Fibroblast of skin of left quadriceps (primary cell): ENCODE data around the gene APAF1.
A peak's percentile ranks its signal among the peaks of the same experiment; 100 is the strongest.

Source experiments
- DNase-seq, 2 experiments: peaks; one replicate each; pipeline ENCODE4 v3.0.0-alpha.2; 2013; ENCODE audit warnings: low read depth in 2 of 2

The APAF1 gene

DNA sequence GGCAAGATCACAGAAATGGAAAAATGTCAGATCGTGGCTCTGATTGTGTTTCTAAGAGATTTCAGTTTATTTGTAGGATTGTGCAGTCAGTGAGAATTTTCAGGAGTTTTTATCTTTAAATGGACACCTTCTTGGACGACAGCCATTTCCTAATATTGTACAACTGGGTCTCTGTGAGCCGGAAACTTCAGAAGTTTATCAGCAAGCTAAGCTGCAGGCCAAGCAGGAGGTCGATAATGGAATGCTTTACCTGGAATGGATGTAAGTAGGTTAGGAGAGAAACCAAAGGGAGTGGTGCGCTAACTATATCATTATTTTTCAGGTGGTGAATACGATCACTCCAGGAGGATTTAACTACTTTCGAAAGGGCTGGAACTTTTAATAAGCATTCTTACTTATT lies 26.4 kb downstream of the APAF1 start:
- no peak for DNase-seq

DNA sequence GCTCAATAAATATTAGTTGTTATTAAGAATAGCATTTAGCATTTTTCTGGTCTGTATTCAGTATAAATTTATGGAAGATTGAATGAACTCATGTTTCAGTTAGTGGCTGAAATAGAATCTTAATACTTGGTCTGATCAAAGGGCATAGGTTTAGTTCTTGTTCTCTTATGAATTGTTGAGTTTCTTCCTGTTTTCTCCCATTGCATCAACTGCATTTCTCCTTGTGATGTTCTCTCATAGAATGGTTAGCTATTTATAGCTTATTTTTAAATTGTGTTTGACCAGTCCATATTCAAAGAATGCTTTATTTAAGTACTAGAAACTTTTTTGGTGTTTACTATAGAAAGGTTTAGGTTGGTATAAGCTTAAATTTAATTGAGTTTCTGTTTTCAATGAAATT lies 29.8 kb downstream of the APAF1 start:
- DNase-seq = no peak

DNA sequence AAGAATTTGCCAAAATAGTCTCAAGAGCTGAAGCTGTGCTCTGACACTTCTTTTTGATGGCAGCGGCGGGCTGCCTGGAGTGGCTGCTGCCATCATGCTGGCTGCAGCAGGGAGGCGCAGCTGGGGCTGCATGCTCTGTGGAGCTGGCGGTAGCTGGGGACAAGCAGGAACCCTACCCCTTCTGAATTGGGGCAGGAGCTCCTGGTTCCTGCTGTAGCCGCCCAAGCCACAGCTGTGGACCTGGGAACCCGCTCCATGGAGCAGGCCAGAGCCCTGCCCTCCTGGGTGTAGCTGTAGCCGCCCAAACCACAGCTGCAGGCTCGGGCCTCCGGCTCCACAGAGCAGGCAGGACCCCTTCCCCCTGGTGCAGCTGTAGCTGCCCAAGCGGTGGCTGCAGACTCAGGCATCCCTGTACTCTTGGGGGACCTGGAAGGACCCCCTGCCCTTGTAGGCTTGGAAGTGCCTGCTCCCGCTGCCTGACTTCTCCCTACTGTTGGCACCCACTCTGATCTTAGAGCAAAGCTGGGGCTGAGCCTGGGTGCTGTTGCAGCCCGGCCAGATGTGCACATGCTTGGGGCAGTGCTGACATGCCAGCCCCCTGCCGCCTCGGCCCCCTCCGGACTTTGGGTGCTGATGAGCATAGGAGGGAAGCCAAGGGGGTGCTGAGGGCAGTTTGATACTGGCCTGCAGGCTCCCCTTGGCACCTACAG lies 33.3 kb downstream of the APAF1 start:
- no peak for DNase-seq

DNA sequence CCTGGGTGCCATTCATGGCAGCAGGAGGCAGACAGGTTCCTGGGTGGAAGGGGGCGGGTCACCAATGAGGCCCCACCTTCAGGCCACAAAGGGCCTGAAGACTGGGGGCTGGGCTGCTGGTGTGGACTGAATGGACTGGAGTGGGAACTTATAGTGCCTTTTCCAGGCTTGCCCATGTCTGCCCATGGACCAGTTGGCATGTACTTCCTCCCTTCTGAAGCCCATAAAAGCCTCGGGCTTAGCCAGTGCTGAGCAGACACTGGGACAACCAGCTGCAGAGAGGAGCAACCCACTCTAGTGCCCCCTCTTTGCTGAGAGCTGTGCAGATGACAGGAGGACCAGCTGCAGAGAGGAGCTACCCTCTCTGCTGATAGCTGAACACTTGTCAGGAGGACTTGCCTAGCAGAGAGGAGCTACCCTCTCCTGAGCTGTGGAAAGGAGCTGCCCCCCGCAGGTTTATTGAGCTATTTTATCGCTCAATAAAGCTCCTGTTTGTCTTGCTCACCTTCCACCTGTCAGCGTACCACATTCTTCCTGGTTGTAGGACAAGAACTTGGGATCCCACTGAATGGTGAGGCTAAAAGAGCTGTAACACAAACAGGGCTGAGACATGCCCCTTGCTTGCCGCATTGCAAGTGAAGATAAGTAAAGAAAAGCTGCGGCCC lies 34.0 kb downstream of the APAF1 start:
- DNase-seq = no peak

DNA sequence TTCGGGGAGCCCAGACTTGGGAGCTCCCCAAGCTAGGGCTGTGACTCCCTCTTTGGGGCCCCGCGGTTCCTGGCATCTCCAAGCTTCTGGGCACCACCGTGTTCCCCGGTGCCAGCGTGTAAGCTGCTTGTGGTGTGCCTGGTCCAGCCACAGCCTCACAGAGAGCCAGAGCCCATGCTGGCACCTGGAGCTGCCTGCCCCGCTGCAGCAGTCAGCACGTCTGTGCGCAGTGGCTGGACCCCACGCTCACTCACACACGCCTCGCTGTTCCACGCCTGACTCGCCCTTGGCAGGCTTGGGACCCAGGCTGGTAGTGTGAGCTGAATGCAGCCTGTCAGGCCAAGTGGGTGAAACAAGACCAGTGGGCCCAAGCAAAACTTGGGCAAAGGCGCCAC lies 34.5 kb downstream of the APAF1 start:
- DNase-seq = no peak

DNA sequence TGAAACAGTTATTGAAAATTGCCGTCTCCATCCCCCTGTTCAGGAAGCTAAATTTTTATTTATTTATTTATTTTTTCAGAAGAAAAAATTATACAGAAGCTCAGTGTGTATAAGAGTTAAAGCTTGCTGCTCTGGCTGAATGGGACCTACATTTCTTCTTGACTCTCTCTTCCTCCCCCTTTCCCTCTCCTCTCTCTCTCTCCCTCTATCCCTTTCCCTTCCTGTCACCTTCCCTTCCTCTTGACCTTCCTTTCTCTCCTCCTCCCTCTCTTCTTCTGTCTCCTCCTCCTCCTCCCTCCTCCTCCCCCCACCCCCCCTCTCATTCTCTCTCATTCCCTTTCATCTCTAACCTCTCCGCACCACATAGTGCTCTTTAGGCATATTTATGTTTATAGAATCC lies 39.1 kb downstream of the APAF1 start:
- DNase-seq = no peak

DNA sequence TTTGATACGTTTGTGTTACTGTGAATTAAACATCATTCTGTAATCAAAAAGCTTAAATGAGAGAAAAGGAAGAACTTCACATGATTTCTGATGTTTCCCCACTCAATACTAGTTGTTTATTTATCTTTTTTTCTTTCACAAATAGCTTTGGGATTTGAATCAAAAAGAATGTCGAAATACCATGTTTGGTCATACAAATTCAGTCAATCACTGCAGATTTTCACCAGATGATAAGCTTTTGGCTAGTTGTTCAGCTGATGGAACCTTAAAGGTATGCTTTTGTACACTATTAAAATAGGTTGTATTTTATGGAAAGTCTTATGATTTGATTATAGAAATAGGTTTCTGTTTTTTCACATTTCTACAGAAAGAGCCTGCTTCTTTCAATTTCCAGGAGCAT lies 41.5 kb downstream of the APAF1 start:
- no peak for DNase-seq

DNA sequence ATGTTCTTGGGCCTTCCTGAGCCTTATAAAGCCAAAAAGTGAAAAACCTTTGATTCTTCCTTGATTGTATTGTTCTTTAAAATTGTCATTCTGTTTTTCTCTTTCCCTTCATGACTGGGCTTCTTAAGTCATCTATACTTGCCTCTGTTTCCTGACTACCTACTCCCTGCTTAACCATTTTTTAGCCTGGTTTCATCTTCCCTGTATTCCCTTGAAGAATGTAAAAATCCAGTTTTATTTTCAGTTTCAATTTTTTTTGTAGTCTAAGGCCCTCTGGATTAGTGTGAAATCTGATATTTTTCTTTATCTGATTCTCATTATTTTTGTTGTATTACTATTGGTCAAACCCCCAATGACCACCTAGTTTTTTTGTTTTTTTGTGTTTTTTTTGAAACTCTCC lies 46.3 kb downstream of the APAF1 start:
- DNase-seq = no peak

DNA sequence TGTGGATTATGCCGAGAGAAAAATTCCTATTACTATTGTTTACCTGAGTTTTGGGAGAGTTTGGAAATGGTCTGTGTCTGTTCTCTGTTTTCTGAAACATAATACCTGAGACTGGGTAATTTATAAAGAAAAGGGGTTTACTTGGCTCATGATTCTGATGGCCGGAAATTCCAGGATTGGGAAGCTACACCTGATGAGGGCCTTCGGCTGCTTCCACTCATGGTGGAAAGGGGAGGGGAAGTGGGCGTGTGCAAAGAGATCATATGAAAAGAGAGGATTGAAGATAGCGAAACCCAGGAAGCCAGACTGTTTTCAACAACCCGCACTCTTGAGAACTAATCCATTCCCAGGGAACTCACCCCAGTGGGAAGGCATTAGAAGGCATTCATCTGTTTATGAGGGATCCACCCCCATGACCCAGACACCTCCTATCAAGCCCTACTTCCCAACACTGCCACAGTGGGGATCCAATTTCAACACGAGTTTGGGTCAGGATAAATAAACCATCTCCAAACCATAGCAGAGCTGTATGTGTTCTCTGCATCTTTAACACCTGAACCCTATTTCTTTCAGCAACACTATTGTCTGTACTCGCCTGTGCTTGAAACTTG lies 51.1 kb downstream of the APAF1 start:
- DNase-seq = no peak

DNA sequence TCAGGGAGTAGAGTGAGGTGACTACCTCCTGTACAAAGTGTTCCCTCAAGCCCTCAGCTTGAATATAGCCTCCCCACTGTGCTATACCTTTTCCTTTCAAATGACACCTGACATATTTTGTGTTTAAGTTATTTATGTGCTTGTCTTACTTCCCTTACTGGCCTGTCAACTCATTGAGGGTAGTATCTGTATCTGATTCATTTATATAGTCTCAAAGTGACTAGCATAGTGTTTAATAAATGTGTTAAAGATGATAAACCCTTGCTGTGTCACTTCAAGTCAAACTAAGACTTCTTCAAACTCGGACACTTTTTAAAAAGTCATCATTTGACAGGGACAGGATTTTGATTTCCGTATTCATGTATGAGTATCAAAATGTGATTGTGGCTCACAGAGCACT lies 52.1 kb downstream of the APAF1 start:
- DNase-seq = no peak

DNA sequence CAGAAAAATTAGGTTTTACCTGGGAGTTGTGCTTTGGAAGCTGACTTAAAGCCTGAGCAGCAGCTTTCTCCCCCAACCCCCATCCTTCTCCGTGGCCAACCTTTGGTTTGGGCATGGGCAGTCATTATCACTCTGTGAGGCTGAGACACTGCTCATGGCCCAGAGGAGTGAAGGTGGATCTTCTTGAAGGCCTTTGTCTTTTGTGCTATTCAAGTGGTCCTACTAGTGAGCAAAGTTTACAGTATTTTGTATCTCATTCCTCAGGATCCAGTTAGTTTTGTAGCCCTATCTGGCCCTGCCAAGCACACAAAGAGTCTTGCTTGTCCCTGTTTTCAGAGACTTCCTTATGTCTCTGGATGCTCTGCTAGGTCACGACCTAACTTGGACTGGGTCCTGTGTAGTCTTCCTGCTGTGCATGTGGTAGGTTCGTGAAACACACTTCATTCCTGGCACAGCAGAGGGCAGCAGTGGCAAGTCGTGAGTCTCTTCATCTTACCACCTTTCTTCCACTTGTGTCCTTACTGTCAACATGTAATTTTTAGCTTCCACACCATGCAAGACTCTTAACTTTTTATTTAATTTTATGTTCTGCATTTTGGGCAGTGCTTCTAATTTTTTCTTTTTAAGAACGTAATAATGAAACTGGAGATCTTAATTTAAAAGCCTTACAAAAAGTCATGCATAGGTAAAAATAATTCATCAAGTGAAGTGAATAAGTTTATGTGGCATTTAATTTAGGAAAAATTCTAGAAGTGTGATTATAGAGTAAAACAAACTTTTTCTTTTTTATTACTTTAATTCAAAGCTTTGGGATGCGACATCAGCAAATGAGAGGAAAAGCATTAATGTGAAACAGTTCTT lies 53.7 kb downstream of the APAF1 start:
- peak in 1 of 2 experiments; percentile 4 for DNase-seq

DNA sequence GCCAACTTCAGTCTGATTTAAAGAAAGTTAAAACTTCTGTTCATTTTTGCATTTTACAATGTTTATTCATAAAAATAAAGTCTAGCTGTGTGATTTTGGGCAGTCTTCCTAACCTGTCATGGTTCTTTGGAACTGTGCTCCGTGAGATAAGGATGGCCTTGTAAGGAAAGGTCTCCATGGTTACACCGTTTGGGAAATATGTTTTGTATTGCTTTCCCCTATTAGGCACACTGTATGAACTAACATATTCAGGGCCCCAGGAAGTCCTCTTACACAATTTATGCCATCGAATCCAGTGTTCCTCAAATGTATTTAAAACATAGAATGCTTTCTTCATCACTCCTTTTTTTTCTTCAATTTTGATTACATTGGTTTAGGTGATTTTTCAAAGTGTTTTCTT lies 54.5 kb downstream of the APAF1 start:
- no peak for DNase-seq

DNA sequence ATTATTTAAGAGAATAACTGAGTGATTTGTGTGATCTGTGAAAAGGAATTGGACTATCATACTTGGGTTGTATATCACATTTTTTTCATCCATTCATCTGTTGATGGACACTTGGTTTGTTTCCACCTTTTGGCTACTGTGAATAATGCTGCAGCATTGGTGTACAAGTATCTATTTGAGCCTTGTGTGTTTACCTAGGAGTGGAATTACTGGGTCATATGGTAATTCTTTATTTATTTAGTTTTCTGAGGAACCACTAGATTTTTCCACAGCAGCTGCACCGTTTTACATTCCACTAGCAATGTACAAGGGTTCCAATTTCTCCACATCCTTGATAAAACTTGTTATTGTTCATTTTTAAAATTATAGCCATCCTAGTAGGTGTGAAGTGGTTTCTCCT lies 56.1 kb downstream of the APAF1 start:
- DNase-seq = no peak

DNA sequence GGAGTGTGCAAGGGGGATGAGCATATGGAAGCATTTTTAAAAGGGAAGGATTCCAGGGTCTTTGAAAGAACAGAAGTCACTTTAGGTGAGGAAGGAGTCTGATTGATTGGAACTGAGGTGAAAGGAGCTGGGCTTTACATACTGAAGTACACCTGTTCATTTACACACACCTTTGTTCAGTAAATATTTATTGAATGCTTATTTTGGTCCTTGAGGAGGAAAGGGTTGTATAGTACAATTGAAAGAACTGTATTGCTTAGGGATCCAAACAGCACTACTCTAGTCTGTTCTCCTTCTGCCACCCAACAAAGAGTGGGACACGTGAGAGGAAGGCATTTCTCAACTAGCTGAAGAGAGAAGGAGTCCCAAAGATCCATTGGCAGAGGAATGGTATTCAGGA lies 63.9 kb downstream of the APAF1 start:
- no peak for DNase-seq

DNA sequence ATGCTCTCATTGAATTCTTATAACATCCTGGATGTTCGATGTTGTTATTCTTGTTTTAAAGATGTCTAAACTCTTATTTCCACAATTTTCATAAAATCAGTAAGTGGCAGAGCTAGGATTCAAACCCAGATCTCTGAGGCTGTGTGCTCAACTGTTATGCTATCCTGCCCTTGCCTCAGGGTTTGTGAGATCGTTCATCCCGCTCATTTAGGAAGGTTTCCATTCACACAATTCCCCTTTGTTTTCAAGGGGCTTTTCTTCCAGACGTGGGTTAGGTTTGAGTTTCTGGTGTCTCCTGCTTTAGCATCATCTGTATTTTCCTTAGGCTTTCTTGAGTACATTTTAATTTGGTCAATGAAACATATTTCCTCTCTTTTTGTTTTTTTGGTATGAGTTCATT lies 69.3 kb downstream of the APAF1 start:
- DNase-seq = no peak

DNA sequence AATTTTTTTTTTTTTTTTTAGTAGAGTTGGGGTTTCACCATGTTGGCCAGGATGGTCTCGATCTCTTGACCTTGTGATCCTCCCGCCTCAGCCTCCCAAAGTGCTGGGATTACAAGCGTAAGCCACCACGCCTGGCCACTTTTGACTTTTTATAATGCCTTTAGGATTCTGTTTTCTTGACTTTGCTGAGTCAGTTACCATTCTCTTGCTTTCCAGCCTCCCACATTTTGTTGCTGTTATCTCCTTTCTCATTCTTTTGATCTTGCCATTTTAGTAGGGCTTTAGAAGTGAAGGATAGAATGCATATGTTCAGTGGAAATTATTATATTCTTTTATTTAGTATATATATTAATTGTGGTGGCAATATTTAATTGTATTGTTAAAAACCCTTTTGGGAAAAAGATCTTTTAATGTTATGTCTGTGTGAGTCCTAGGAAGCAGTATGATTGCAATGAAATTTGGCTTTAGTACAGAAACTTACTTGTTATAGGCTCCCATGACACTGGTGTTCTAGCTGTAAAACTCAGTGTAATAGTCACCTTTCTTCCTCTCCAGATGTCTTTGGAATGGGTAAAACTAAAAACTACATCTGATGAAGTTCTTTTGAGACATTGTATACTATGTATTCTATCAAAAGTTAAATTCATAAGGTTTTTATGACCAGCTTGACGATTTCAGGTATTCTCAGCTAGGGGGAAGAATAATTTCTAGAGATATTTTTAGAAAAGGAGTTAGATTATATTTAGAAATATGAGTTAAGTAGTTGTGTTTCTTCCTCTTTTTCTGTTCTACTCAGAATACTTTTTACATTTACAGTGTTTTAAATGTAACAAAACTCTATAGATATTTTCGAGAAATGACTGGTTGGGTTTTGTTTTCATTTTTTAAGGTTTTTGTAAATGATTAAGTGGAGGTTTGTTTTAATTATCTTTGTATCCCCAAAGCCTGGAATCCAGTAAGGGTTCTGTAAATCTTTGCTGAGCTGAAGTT lies 74.7 kb downstream of the APAF1 start:
- no peak for DNase-seq

DNA sequence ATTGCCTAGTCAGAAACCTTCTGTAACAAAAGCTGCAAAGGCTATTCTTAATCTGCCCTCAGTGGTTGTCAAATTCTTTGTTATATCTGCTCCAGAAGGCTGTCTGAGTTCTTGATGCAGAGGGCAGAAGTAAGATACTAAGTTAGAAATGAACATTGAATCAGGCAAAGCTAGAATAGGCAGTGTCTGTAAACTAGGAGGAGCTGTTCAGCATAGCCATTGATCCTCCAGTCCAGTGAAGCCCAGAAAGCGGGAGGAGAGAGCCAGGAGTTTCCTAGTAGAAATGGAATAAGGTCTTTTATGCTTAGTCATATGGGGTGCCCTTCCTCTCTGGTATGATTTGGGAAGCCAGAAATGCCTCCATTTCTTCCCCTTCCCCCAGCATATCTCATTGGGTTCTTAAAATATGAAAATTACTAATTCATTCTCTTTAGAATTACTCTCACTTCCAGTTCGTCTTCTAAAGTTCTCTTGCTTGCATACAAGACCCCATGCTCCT lies 76.2 kb downstream of the APAF1 start:
- DNase-seq = no peak

DNA sequence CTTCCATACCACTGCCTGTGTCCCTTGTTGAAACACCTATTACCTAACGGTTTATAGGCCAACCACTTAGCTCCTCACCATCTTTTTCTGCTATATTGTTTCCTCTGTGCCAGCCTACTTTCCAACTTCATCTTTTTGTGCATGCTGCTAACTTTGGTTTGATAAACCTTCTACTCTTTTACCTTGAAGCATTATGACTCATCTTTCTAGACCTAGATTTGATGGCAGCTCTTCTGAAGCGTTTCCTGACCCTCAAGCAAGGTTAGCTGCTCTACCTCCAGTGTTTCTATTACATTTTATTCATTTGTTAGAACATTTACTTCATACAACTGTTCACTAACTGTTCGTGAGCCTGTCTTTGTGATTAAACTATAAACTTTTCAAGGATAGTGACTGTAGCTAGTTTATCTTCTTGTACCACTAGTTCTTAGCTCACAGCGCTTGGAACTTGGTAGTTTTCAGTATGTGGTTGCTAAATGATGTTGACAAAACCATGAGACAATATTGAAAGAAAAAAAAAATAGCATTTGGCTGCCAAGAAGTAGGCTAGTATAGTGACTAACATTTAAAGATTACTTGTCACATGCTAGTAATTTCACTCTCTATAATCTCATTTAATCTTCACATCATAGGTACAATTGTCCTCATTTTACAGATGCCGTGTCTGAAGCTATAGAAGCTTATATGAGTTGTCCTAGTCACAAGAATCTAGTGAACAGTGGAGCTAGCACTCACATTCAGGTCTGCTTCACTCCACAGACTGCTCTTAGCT lies 79.5 kb downstream of the APAF1 start:
- no peak for DNase-seq

DNA sequence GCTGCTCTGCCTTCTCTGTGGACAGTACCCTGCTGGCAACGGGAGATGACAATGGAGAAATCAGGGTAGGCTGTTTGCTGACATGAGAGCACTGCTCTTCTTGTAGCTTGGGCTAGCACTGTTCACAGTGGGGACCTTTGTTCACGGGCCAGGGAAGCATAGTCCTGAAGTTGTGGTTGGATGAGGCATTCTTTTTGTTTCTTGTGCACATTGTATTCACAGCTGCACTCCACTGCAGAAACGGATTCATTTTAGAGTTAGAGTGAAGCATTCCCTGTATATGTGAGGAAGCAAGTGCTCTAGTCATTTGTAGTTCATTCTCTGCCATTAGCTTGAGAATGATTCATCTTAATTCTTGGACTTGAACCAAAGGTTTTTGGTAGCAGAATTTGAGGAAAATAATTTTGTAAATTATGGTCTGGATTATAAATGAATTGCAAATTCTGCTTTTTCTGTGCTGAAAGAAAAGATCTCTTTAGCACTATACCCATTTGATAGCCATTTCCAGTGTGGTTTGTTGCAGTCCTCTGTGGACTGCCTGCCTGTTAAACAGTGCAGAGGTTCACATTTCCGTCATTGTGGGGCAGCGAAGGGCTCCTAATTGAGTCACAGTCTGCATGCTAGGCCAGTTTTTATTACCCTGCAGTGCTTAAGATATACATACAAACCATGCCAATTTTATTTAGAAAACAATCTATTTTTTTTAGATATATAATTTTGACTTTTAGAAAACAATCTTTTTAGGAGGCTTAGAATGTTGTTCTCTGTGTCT lies 80.6 kb downstream of the APAF1 start:
- peak; percentile 34 to 39 for DNase-seq
